ENCODE measurements around the gene NAT8L. TPM values are rescaled to one million over a fixed set of nuclear protein-coding genes. Genes with fewer than 3 reads are reported as not detected.

Gene NAT8L
- total RNA-seq, 2 experiments from 2014 or later, result not detected

DNA sequence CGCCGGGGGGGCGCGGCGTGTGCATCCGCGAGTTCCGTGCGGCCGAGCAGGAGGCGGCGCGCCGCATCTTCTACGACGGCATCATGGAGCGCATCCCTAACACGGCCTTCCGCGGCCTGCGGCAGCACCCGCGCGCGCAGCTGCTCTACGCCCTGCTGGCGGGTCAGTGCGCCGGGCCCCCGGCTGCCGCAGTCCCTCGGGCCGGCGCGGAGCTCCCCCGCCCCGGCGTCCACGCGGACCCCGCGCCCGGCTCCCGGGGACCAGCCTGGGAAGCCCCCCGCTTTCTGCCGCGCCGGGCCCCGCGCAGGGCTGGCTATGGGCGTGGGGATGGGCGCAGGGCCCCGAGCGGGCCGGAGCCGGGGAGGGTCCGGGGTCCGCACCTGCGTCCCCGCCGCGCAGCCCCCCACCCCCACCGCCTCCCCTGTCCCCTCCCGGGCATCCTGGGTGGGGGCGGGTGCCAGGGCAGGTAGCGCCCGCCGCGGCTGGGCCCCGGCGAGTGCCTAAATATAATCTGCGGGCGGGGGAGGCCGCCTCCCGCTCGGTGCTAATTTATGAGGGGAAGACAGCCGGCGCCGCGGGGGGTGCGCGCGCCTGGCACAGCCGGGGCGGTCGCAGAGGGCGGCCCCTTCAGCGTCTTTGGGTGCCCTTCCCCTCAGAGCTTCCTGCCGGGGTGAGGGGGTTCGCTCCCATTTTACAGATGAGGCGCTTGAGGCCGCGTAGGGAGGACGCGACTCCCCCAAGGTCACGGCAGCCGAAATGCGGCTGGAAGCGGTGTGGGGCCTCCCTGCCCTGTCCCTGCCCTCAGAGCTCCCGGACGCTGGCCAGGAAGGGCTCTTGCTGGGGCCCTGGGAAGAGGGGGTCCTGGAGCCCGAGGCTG, 837 bp downstream of the NAT8L start:
- H3K4me1 ChIP-seq (ENCODE audit: insufficient read depth, low read length, poor library complexity, severe bottlenecking), result no peaks in the 10 kb centered on the region
- intact Hi-C loops (cut with micrococcal nuclease; ENCODE audit: unreplicated experiment), result no loop called here
- no peak overlapping the region for H3K4me3 ChIP-seq (ENCODE audit: low read depth, low read length, poor library complexity, severe bottlenecking)
- CTCF ChIA-PET (ENCODE audit: unreplicated experiment), result no interaction called here
- no peak for DNase-seq (ENCODE audit: low spot score)
- no peaks in the 10 kb centered on the region for H3K36me3 ChIP-seq (ENCODE audit: insufficient read depth, low read length)
- no peak for TF ChIP-seq EZH2phosphoT487 (IDR thresholded peaks at IDR 0.05; ENCODE audit: borderline replicate concordance, low read depth, low read length)
- TF ChIP-seq CTCF (conservative IDR thresholded peaks at IDR 0.05; ENCODE audit: low read length), result no peak
- H2AFZ ChIP-seq (ENCODE audit: low read length), result no peak overlapping the region
- no TSS peak for BruUV-seq (replicated peaks)
- no peaks in the 10 kb centered on the region for H3K9me2 ChIP-seq (ENCODE audit: insufficient read depth, low read length)
- no peaks in the 10 kb centered on the region for H3K79me2 ChIP-seq (ENCODE audit: insufficient read depth, low read depth, low read length)
- POLR2A ChIA-PET, result interaction anchor here (1.0 kb wide), 1 partner anchor 9 kb away, joined by 3 read pairs; no protein-coding TSS in a partner anchor
- no peaks in the 10 kb centered on the region for H4K20me1 ChIP-seq (ENCODE audit: insufficient read depth, low read length)
- H3K9me3 ChIP-seq (ENCODE audit: low read length), result no peaks in the 10 kb centered on the region
- no peak overlapping the region for H3K4me2 ChIP-seq (ENCODE audit: low read length)
- H3K27ac ChIP-seq (ENCODE audit: low read depth, low read length, poor library complexity, severe bottlenecking), result no peak overlapping the region

GRCh38 chr4:2060611-2061185, 1.6 kb downstream of the NAT8L start:
- H2AFZ ChIP-seq (ENCODE audit: low read length), result no peak overlapping the region
- POLR2A ChIA-PET, result interaction anchor here (1.0 kb wide), 1 partner anchor 10 kb away, joined by 3 read pairs; no protein-coding TSS in a partner anchor
- no peaks in the 10 kb centered on the region for H3K9me2 ChIP-seq (ENCODE audit: insufficient read depth, low read length)
- TF ChIP-seq EZH2phosphoT487 (IDR thresholded peaks at IDR 0.05; ENCODE audit: borderline replicate concordance, low read depth, low read length) (no peak), CTCF (conservative IDR thresholded peaks at IDR 0.05; ENCODE audit: low read length) (no peak)
- no peaks in the 10 kb centered on the region for H3K79me2 ChIP-seq (ENCODE audit: insufficient read depth, low read depth, low read length)
- H3K4me3 ChIP-seq (ENCODE audit: low read depth, low read length, poor library complexity, severe bottlenecking), result no peak overlapping the region
- H3K27ac ChIP-seq (ENCODE audit: low read depth, low read length, poor library complexity, severe bottlenecking), result no peak overlapping the region
- no peaks in the 10 kb centered on the region for H3K4me1 ChIP-seq (ENCODE audit: insufficient read depth, low read length, poor library complexity, severe bottlenecking)
- H4K20me1 ChIP-seq (ENCODE audit: insufficient read depth, low read length), result no peaks in the 10 kb centered on the region
- no TSS peak for BruUV-seq (replicated peaks)
- no peaks in the 10 kb centered on the region for H3K9me3 ChIP-seq (ENCODE audit: low read length)
- no peaks in the 10 kb centered on the region for H3K36me3 ChIP-seq (ENCODE audit: insufficient read depth, low read length)
- DNase-seq (ENCODE audit: low spot score), result no peak
- H3K4me2 ChIP-seq (ENCODE audit: low read length), result no peak overlapping the region
- CTCF ChIA-PET (ENCODE audit: unreplicated experiment), result no interaction called here
- intact Hi-C loops (cut with micrococcal nuclease; ENCODE audit: unreplicated experiment), result no loop called here
